Measurements from ENCODE around the gene PPP1R10. TPM values are rescaled to one million over a fixed set of nuclear protein-coding genes. Genes with fewer than 3 reads are reported as not detected.

PPP1R10 gene
- total RNA-seq, 4 donors from 2014 or later: 24.1 to 31.5 (median 27.0) TPM

DNA sequence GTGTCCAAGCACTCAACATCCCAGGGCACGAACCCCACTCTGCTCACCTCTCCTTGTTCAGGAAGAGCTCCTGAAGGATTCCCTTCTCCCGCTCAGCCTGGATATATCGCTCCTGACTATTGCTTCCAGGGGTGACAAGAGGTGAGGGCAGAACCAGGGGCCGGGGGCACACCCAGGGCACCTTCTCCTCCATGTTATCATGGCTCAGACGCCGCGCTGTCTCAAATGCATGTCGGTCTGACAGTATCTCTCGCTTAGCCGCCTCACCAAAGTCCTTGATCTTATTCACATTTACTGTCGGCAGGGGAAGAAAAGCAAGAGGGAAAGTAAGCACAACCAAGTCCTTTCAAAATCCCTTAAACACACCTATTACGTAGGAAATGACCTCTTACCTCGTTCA, 13.1 kb downstream of the PPP1R10 start:
- in situ Hi-C loops (cut with MboI; ENCODE audit: low sequenced_read_pairs in 4 of 4) (loop anchor here in 1 of 4 donors (25.0 kb wide), 1 partner anchor 1583 kb away; the partner anchor contains the start of genes AGER, AGPAT1, GPSM3 and PBX2), intact Hi-C loops (cut with DNase I; ENCODE audit: low total_unique reads) (no loop called here)
- no peaks in the 10 kb centered on the region for H3K9me3 ChIP-seq
- TF ChIP-seq, protein P1, sequence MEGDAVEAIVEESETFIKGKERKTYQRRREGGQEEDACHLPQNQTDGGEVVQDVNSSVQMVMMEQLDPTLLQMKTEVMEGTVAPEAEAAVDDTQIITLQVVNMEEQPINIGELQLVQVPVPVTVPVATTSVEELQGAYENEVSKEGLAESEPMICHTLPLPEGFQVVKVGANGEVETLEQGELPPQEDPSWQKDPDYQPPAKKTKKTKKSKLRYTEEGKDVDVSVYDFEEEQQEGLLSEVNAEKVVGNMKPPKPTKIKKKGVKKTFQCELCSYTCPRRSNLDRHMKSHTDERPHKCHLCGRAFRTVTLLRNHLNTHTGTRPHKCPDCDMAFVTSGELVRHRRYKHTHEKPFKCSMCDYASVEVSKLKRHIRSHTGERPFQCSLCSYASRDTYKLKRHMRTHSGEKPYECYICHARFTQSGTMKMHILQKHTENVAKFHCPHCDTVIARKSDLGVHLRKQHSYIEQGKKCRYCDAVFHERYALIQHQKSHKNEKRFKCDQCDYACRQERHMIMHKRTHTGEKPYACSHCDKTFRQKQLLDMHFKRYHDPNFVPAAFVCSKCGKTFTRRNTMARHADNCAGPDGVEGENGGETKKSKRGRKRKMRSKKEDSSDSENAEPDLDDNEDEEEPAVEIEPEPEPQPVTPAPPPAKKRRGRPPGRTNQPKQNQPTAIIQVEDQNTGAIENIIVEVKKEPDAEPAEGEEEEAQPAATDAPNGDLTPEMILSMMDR (IDR thresholded peaks at IDR 0.05 in 4 of 5, conservative IDR thresholded peaks at IDR 0.05 in 1 of 5): no peak
- no peak for TF ChIP-seq POLR2A (IDR thresholded peaks at IDR 0.05)
- H3K36me3 ChIP-seq: peaks cover 12 to 88% of the 10 kb centered on the region in 2 donors
- no peaks in the 10 kb centered on the region for H3K27me3 ChIP-seq
- H3K4me3 ChIP-seq: no peak overlapping the region
- no peak overlapping the region for H3K27ac ChIP-seq
- ATAC-seq (no peak), DNase-seq (no peak)
- H3K4me1 ChIP-seq: no peaks in the 10 kb centered on the region

DNA sequence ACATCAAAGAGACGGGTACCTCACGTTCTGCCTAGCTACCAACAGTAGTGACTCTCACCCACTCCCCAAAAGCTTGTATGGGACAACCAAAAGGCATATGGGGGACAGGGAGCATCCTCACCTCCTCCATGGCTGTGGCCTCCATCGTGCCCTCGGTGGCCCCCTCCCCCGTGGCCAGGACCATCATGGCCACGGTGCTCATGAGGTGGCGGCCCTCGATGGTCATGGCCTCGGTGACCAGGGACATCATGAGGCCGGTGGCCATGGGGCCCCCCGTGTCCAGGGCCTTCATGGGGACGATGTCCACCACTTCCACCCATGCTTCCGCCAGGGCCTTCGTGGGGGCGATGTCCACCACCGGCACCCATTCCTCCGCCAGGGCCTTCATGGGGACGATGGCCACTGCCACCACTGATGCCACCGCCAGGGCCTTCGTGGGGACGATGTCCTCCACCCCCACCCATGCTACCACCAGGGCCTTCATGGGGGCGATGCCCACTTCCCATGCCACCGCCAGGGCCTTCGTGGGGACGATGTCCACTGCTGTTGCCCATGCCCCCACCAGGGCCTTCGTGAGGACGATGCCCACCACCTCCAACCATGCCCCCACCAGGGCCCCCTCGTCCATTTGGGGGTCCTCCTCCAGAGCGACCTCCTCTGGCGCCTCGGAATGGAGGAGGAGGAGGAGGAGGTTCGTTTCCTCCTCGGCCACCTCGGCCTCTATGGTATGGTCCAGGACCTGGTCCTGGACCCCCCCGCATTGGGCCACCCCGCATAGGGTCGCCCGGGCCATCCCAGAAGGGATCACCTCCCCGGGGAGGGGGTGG, 15.0 kb downstream of the PPP1R10 start:
- H3K4me3 ChIP-seq: no peak overlapping the region
- no peak for ATAC-seq
- H3K9me3 ChIP-seq: no peaks in the 10 kb centered on the region
- H3K36me3 ChIP-seq: peaks cover 12 to 68% of the 10 kb centered on the region in 2 donors
- in situ Hi-C loops (cut with MboI; ENCODE audit: low sequenced_read_pairs in 4 of 4) (loop anchor here in 1 of 4 donors (25.0 kb wide), 1 partner anchor 1585 kb away; the partner anchor contains the start of genes AGER, AGPAT1, GPSM3 and PBX2), intact Hi-C loops (cut with DNase I; ENCODE audit: low total_unique reads) (no loop called here)
- H3K4me1 ChIP-seq: no peaks in the 10 kb centered on the region
- DNase-seq: no peak
- no peak overlapping the region for H3K27ac ChIP-seq
- TF ChIP-seq, protein P1 (IDR thresholded peaks at IDR 0.05 in 4 of 5, conservative IDR thresholded peaks at IDR 0.05 in 1 of 5): no peak
- TF ChIP-seq POLR2A (IDR thresholded peaks at IDR 0.05): no peak
- H3K27me3 ChIP-seq: no peaks in the 10 kb centered on the region

DNA sequence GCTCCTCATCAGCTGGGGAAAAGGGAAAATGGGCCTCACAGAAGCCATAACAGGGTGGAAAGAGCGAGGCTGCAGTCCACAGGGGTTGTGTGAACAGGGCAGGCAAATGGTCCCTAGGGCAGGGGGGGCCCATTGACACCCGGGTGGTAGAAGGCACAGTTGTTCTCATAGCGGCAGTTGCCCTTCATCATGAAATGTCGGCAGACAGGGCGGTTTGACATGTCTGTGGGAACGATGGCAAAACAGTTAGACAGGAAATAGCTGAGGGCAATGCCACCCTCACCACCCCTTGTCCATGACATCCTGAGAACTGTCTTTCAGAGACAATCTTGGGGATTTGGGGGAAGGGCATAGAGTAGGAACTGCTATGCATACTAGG, 15.6 kb downstream of the PPP1R10 start:
- in situ Hi-C loops (cut with MboI; ENCODE audit: low sequenced_read_pairs in 4 of 4): loop anchor here in 1 of 4 donors (25.0 kb wide), 1 partner anchor 1586 kb away; the partner anchor contains the start of genes AGER, AGPAT1, GPSM3 and PBX2

DNA sequence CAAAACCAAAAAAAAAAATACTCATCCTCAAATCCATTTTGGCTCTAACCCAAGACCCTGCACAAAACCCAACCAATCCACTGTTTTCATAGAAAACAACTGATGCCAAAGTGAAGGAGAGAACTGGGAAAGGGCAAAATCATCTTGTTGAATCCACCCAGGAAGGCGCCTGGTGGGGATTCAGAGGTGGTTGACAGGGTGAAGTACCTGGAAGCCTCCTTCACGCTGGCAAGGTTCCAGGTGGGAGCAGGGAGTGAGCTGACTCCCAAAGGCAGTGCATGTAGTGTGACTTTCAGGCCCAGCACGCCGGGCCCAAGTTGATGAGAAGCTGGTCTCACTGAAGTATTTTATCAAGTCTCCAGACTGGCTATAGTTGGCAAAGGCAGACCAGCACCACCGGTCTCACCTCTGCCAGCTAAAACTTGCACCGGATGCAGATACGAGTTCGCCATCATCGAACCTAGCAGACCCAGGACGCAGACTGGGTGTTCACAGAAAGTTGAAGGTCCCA, 16.5 kb downstream of the PPP1R10 start:
- Histone ChIP-seq H3K27me3 (no peaks in the 10 kb centered on the region), H3K4me3 (no peak overlapping the region), H3K27ac (no peak overlapping the region), H3K4me1 (no peaks in the 10 kb centered on the region), H3K36me3 (peaks cover 5 to 53% of the 10 kb centered on the region in 2 donors), H3K9me3 (no peaks in the 10 kb centered on the region)
- in situ Hi-C loops (cut with MboI; ENCODE audit: low sequenced_read_pairs in 4 of 4) (loop anchor here in 1 of 4 donors (25.0 kb wide), 1 partner anchor 1587 kb away; the partner anchor contains the start of genes AGER, AGPAT1, GPSM3 and PBX2), intact Hi-C loops (cut with DNase I; ENCODE audit: low total_unique reads) (no loop called here)
- no peak for TF ChIP-seq POLR2A (IDR thresholded peaks at IDR 0.05)
- TF ChIP-seq, protein P1 (IDR thresholded peaks at IDR 0.05 in 4 of 5, conservative IDR thresholded peaks at IDR 0.05 in 1 of 5): no peak
- DNase-seq: no peak
- no peak for ATAC-seq

More for the DNA sequence above, 15.6 kb downstream of the PPP1R10 start:
- H3K9me3 ChIP-seq: no peaks in the 10 kb centered on the region
- H3K4me1 ChIP-seq: no peaks in the 10 kb centered on the region
- DNase-seq (no peak), ATAC-seq (no peak)
- H3K36me3 ChIP-seq: peaks cover 10 to 62% of the 10 kb centered on the region in 2 donors
- intact Hi-C loops (cut with DNase I; ENCODE audit: low total_unique reads): no loop called here
- H3K27me3 ChIP-seq: no peaks in the 10 kb centered on the region
- no peak overlapping the region for H3K4me3 ChIP-seq
- TF ChIP-seq, protein P1 (IDR thresholded peaks at IDR 0.05 in 4 of 5, conservative IDR thresholded peaks at IDR 0.05 in 1 of 5): no peak
- no peak for TF ChIP-seq POLR2A (IDR thresholded peaks at IDR 0.05)
- H3K27ac ChIP-seq: no peak overlapping the region

Measured in gastrocnemius medialis (tissue), 4 donors.